K562 (cell line): Measurements from ENCODE around the gene MCTS1. TPM values are rescaled to one million over a fixed set of nuclear protein-coding genes. Genes with fewer than 3 reads are reported as not detected.

Experiments used
- ATAC-seq: fragments of 200-7000 bp; cut with Tn5 transposase; 3 replicates; pipeline ENCODE4 v1.9.1; 2020; ENCODE audit warnings: moderate library complexity
- BruUV-seq: library from RNA; stranded (reverse); fragments of 400-500 nt; replicated peaks from 2 replicates; lab custom pipeline; 2021; lab: Mats Ljungman, UMichigan
- CTCF ChIA-PET: fragments of 300-600 bp; formaldehyde crosslinking; extraction: SDS; loops from one replicate; lab custom pipeline; 2021; ENCODE audit warnings: low intra/inter-chr PET ratio; lab: Yijun Ruan, JAX
- POLR2A ChIA-PET: fragments of 300-600, 350-650 bp; sonication (Branson Sonifier 250); formaldehyde crosslinking; extraction: SDS; loops from one replicate; lab custom pipeline; 2021; ENCODE audit warnings: antibody characterized with exemption, inconsistent platforms; lab: Yijun Ruan, JAX
- DNase-seq, 4 experiments: peaks; one replicate each; pipeline versions ENCODE4 v3.0.0 to v3.0.0-alpha.2; 2011 to 2018; ENCODE audit warnings: low spot score in 3 of 4, mixed read lengths in 3 of 4; ENCODE audit errors: extremely low read depth in 1 of 4
- FAIRE-seq: peaks from 2 replicates; lab custom pipeline; 2011; peaks lifted over from hg19 to GRCh38; lab: Jason Lieb, UNC
- H2AFZ ChIP-seq: 2 replicates; pipeline ENCODE4 v1.6.0; 2011; ENCODE audit warnings: low read depth, low read length, control low read depth, inconsistent platforms
- H3K27ac ChIP-seq: fragments of 200-600 bp; 3 replicates; pipeline ENCODE4 v1.8.0; 2011; ENCODE audit warnings: low read depth, mild to moderate bottlenecking, control low read depth, inconsistent platforms, low read length, moderate library complexity, mixed read lengths; ENCODE audit errors: extremely low read depth
- H3K27me3 ChIP-seq, 2 experiments: fragments of 300-600 bp in 1 of 2; 2 replicates in 1 of 2; 3 replicates in 1 of 2; pipeline versions ENCODE4 v1.6.0 to v1.8.0; 2011; ENCODE audit warnings: inconsistent platforms in 2 of 2, low read length in 2 of 2, mild to moderate bottlenecking in 1 of 2, mixed read lengths in 1 of 2, moderate library complexity in 1 of 2; ENCODE audit not compliant: control insufficient read depth in 2 of 2, insufficient read depth in 2 of 2
- H3K36me3 ChIP-seq: fragments of 300-600 bp; 3 replicates; pipeline ENCODE4 v1.8.0; 2011; ENCODE audit warnings: mild to moderate bottlenecking, low read length, inconsistent platforms; ENCODE audit not compliant: control insufficient read depth, insufficient read depth
- H3K4me1 ChIP-seq, 2 experiments: fragments of 200-600 bp in 1 of 2; replicated peaks in 1 of 2; 2 replicates in 1 of 2; 3 replicates in 1 of 2; pipeline versions ENCODE4 v1.5.1 to v1.8.0; 2011; ENCODE audit warnings: inconsistent platforms in 2 of 2, low read length in 2 of 2, mild to moderate bottlenecking in 1 of 2, mixed read lengths in 1 of 2, moderate library complexity in 1 of 2; ENCODE audit not compliant: control insufficient read depth in 2 of 2, insufficient read depth in 2 of 2
- H3K4me2 ChIP-seq: 2 replicates; pipeline ENCODE4 v1.6.1; 2011; ENCODE audit warnings: low read length, control low read depth, inconsistent platforms, mixed read lengths; ENCODE audit not compliant: insufficient read depth
- H3K4me3 ChIP-seq: fragments of 200-600 bp; sonication (generic), shearing (Covaris generic); 2 replicates; pipeline ENCODE4 v1.5.1; 2016; ENCODE audit warnings: control low read depth, inconsistent platforms
- H3K79me2 ChIP-seq: fragments of 200-600 bp; 3 replicates; pipeline ENCODE4 v1.8.0; 2011; ENCODE audit warnings: low read length, inconsistent platforms; ENCODE audit not compliant: control insufficient read depth, insufficient read depth
- H3K9ac ChIP-seq, 2 experiments: 2 replicates each; pipeline versions ENCODE4 v1.6.0 to v1.6.1; 2011; ENCODE audit warnings: low read depth in 2 of 2, low read length in 2 of 2, control low read depth in 1 of 2, inconsistent platforms in 1 of 2, mild to moderate bottlenecking in 1 of 2, mixed read lengths in 1 of 2; ENCODE audit not compliant: insufficient read depth in 1 of 2
- H3K9me1 ChIP-seq: one replicate; pipeline ENCODE4 v1.6.0; 2011; ENCODE audit warnings: inconsistent platforms, mild to moderate bottlenecking, low read length, moderate library complexity; ENCODE audit not compliant: control insufficient read depth, insufficient read depth
- H3K9me3 ChIP-seq: replicated peaks from 2 replicates; pipeline ENCODE4 v1.5.1; 2011; ENCODE audit warnings: low read depth, low read length, inconsistent platforms; ENCODE audit not compliant: control insufficient read depth, insufficient read depth
- H4K20me1 ChIP-seq: replicated peaks from 2 replicates; pipeline ENCODE4 v1.6.1; 2011; ENCODE audit warnings: low read length, inconsistent platforms, mixed read lengths; ENCODE audit not compliant: control insufficient read depth, insufficient read depth
- ADNP ChIP-seq: fragments of 200-800 bp; sonication (Bioruptor generic); IDR thresholded peaks from 2 replicates; pipeline ENCODE4 v1.6.1; 2016; ENCODE audit warnings: missing genetic modification characterization, missing compliant biosample characterization
- ATF6 ChIP-seq: sonication (generic); formaldehyde crosslinking; IDR thresholded peaks from 2 replicates; pipeline ENCODE4 v1.4.0; 2020; ENCODE audit warnings: mild to moderate bottlenecking, missing genetic modification reagents
- ATF7 ChIP-seq: fragments of 450-650 bp; IDR thresholded peaks from 2 replicates; pipeline ENCODE4 v1.7.1; 2014; ENCODE audit warnings: mild to moderate bottlenecking, moderate library complexity
- C11orf30 ChIP-seq: fragments of 450-650 bp; IDR thresholded peaks from 2 replicates; pipeline ENCODE4 v1.6.1; 2016; ENCODE audit warnings: low read depth, mild to moderate bottlenecking
- CREB1 ChIP-seq, 2 experiments: sonication (generic) in 1 of 2; formaldehyde crosslinking in 1 of 2; IDR thresholded peaks; 2 replicates each; pipeline versions ENCODE4 v1.6.1 to v1.8.0; 2012 to 2022; ENCODE audit warnings: inconsistent platforms in 1 of 2, mild to moderate bottlenecking in 1 of 2, missing genetic modification reagents in 1 of 2, moderate library complexity in 1 of 2
- E2F6 ChIP-seq, 2 experiments: IDR thresholded peaks; 2 replicates each; pipeline ENCODE4 v1.6.1; 2011; ENCODE audit warnings: borderline replicate concordance in 1 of 2, control low read depth in 1 of 2, low read depth in 1 of 2, low read length in 1 of 2, mild to moderate bottlenecking in 1 of 2, mixed read lengths in 1 of 2, moderate library complexity in 1 of 2; ENCODE audit not compliant: insufficient read depth in 1 of 2, insufficient read length in 1 of 2, poor library complexity in 1 of 2, severe bottlenecking in 1 of 2; ENCODE audit errors: extremely low read depth in 1 of 2
- TFAP4 ChIP-seq: sonication (generic); formaldehyde crosslinking; IDR thresholded peaks from 2 replicates; pipeline ENCODE4 v1.8.0; 2022; ENCODE audit warnings: missing genetic modification reagents, mild to moderate bottlenecking, moderate library complexity, borderline replicate concordance
- USF1 ChIP-seq: sonication (generic); formaldehyde crosslinking; IDR thresholded peaks from 2 replicates; pipeline ENCODE4 v1.9.0; 2022; ENCODE audit warnings: mild to moderate bottlenecking, missing genetic modification reagents
- XRCC4 ChIP-seq: IDR thresholded peaks from one replicate; pipeline ENCODE4 v1.6.1; 2011; ENCODE audit not compliant: insufficient read depth, insufficient read length; ENCODE audit errors: extremely low read depth
- ZNF592 ChIP-seq: fragments of 450-650 bp; IDR thresholded peaks from 2 replicates; pipeline ENCODE4 v1.6.1; 2017; ENCODE audit warnings: antibody characterized with exemption, mild to moderate bottlenecking
- WGBS: fragments of 100-300 bp; shearing (Covaris generic); methylation state at CpG from one replicate; pipeline ENCODE4 v1.1.6; 2016; ENCODE audit warnings: low coverage, mixed read lengths; ENCODE audit not compliant: insufficient coverage; ENCODE audit errors: missing lambda C conversion rate; 5-methylcytosine and 5-hydroxymethylcytosine counted together
- in situ Hi-C: fragments of 300-500 bp; cut with MboI; formaldehyde crosslinking; loops from 4 replicates; pipeline ENCODE4 v1.15.0; 2018; ENCODE audit warnings: inconsistent platforms, mixed read lengths
- intact Hi-C: fragments of 100-400 bp; cut with micrococcal nuclease; formaldehyde crosslinking; loops from 2 replicates; pipeline ENCODE4 v1.14.2; 2022
- polyA plus RNA-seq, 8 experiments: library from polyadenylated mRNA; depleted of rRNA in 4 of 8; stranded (reverse) in 5 of 8; unstranded in 3 of 8; fragments of >200 nt; fragmentation: Nextera tagmentation in 2 of 8; fragmentation: Illumina TruSeq in 1 of 8; extraction: Ambion mirVana in 2 of 8; extraction: Trizol in 1 of 8; gene quantifications; 2 replicates each; pipeline versions ENCODE4 v1.2.1 to v1.2.3, GENCODE V29; 2011 to 2014; ENCODE audit warnings: inconsistent platforms in 1 of 8, missing spikeins in 1 of 8
- total RNA-seq, 7 experiments: library from RNA; depleted of rRNA in 6 of 7; stranded (reverse); fragments of >200 nt in 6 of 7; fragmentation: Illumina TruSeq in 2 of 7; extraction: Trizol in 2 of 7; gene quantifications; 2 replicates each; pipeline versions ENCODE4 v1.2.1 to v1.2.3, GENCODE V29; 2011 to 2021; ENCODE audit warnings: low replicate concordance in 1 of 7

MCTS1 gene
- total and polyA plus RNA-seq, 9 of the 15 experiments (the other 6 are each of a cell fraction or from before 2014, with no cell fraction given) = 65.3 to 300 (median 152) TPM

- 49% methylated on average over 17 of the region's 18 CpGs for WGBS
- ChIA-PET CTCF (no interaction called here), POLR2A (interaction anchor here (1.2 kb wide), 1 partner anchor 8 kb away, joined by 4 read pairs; no protein-coding TSS in a partner anchor)
- no peak overlapping the region for H3K9ac ChIP-seq
- peak; percentile 16 to 44 (median 23) for DNase-seq
- H3K4me1 ChIP-seq = peaks cover 0 to 2% of the 10 kb centered on the region in 2 experiments; a peak in 1 of 5 replicates
- no peaks in the 10 kb centered on the region for H3K36me3 ChIP-seq
- H3K4me2 ChIP-seq = no peak overlapping the region
- no peaks in the 10 kb centered on the region for H3K27me3 ChIP-seq
- in situ Hi-C loops = no loop called here
- peak overlapping the region; percentile 30; the same call in 2 of the 3 replicates for H3K27ac ChIP-seq
- H3K79me2 ChIP-seq = no peaks in the 10 kb centered on the region
- H3K9me3 ChIP-seq = no peaks in the 10 kb centered on the region
- no peaks in the 10 kb centered on the region for H4K20me1 ChIP-seq
- peak overlapping the region; percentile 78 for H2AFZ ChIP-seq
- ATAC-seq = peak; percentile 73
- FAIRE-seq = no peak
- no TSS peak for BruUV-seq
- no peak overlapping the region for H3K4me3 ChIP-seq
- intact Hi-C loops = no loop called here
- no peaks in the 10 kb centered on the region for H3K9me1 ChIP-seq
- peak; percentile 62 for TF ChIP-seq C11orf30
- TF ChIP-seq ATF6 = no peak
- peak; percentile 89 to 93 for TF ChIP-seq E2F6 (IDR thresholded peaks at IDR 0.05; ENCODE audit: borderline replicate concordance in 1 of 2, extremely low read depth in 1 of 2, insufficient read depth in 1 of 2, insufficient read length in 1 of 2, low read depth in 1 of 2, low read length in 1 of 2, poor library complexity in 1 of 2, severe bottlenecking in 1 of 2)
- no peak for TF ChIP-seq XRCC4
- TF ChIP-seq TFAP4 (CRISPR knock-in tag) = peak; percentile 32; the same call in 1 of the 2 replicates
- TF ChIP-seq USF1 (CRISPR knock-in tag) = peak; percentile 74
- TF ChIP-seq ZNF592 = peak; percentile 36; the same call in 1 of the 2 replicates
- peak; percentile 73; the same call in 1 of the 2 replicates for TF ChIP-seq ATF7
- TF ChIP-seq ADNP (tag) = no peak
- TF ChIP-seq CREB1 (IDR thresholded peaks at IDR 0.05) = peak; percentile 54; the same call in 1 of the 2 replicates
- TF ChIP-seq CREB1 (CRISPR knock-in tag; IDR thresholded peaks at IDR 0.05) = peak; percentile 74
Measured at GRCh38 chrX:120575379-120576114, 28.4 kb upstream of the MCTS1 start.
